SJSA1 (cell line): ENCODE results near the gene CCDC178. TPM values are rescaled to one million over a fixed set of nuclear protein-coding genes. Genes with fewer than 3 reads are reported as not detected.
A peak's percentile ranks its signal among the peaks of the same experiment; 100 is the strongest.

Source experiments
- DNase-seq, 2 experiments: peaks; one replicate each; pipeline ENCODE4 v3.0.0-alpha.2; 2015 to 2020; ENCODE audit warnings: low spot score in 2 of 2, low read depth in 1 of 2
- H3K27ac ChIP-seq: fragments of 250-450 bp; sonication (Bioruptor Pico); 2 replicates; pipeline ENCODE4 v1.5.1; 2020; ENCODE audit warnings: mild to moderate bottlenecking, moderate library complexity
- H3K27me3 ChIP-seq: fragments of 250-450 bp; sonication (Bioruptor Pico); replicated peaks from 2 replicates; pipeline ENCODE4 v1.5.1; 2020; ENCODE audit warnings: mild to moderate bottlenecking, moderate library complexity
- H3K36me3 ChIP-seq: fragments of 250-450 bp; sonication (Bioruptor Pico); 2 replicates; pipeline ENCODE4 v1.5.1; 2020; ENCODE audit warnings: mild to moderate bottlenecking
- H3K4me1 ChIP-seq: fragments of 250-450 bp; sonication (Bioruptor Pico); replicated peaks from 2 replicates; pipeline ENCODE4 v1.6.1; 2021; ENCODE audit warnings: mild to moderate bottlenecking
- H3K4me3 ChIP-seq: fragments of 250-450 bp; sonication (Bioruptor Pico); 2 replicates; pipeline ENCODE4 v1.5.1; 2020; ENCODE audit warnings: mild to moderate bottlenecking
- H3K9me3 ChIP-seq: fragments of 250-450 bp; sonication (Bioruptor Pico); replicated peaks from 2 replicates; pipeline ENCODE4 v1.5.1; 2020; ENCODE audit warnings: mild to moderate bottlenecking
- total RNA-seq: library from RNA; depleted of rRNA; stranded (reverse); fragments of >200 nt; shearing (Covaris generic); gene quantifications from 2 replicates; pipeline ENCODE4 v1.2.3, GENCODE V29; 2014

CCDC178 gene
- total RNA-seq, 1 experiment from 2014 or later, result not detected

DNA sequence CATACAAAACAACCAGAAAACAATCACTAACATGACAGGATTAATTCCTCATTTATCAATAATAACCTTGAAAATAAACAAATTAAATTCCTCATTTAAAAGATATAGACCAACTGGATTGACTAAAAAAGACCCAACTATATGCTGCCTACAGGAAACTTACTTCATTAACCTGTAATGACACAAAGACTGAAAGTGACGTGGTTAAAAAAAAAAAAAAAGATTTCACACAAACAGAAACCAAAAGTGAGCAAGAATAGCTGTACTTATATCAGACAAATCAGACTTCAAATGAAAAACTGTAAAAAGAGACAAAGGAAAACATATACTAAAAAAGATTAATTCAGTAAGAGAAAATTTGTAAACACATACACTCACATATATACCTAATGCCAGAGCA is 201.2 kb downstream of the CCDC178 start:
- Histone ChIP-seq H3K4me3 (no peak overlapping the region), H3K36me3 (no peaks in the 10 kb centered on the region), H3K4me1 (no peaks in the 10 kb centered on the region), H3K9me3 (no peaks in the 10 kb centered on the region), H3K27me3 (no peaks in the 10 kb centered on the region), H3K27ac (no peak overlapping the region)
- no peak for DNase-seq

DNA sequence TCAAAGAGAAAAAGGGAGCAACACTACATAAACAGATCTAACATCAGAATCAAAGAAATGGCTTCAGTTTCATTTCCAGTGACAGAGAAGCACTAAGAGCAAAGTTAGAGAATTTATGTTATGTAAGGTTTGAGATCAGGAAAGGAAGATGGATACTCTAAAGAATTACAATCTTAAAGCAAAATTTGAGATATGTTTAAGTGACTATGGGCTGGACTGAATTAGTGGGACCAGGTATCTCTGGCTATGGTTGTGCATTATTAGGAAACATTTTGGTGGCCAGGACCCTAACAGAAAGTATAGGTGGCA is 208.2 kb downstream of the CCDC178 start:
- no peak for DNase-seq
- H3K4me3 ChIP-seq, result no peak overlapping the region
- H3K36me3 ChIP-seq, result no peaks in the 10 kb centered on the region
- H3K4me1 ChIP-seq, result no peaks in the 10 kb centered on the region
- H3K27ac ChIP-seq, result no peak overlapping the region
- H3K27me3 ChIP-seq, result no peaks in the 10 kb centered on the region
- H3K9me3 ChIP-seq, result no peaks in the 10 kb centered on the region

DNA sequence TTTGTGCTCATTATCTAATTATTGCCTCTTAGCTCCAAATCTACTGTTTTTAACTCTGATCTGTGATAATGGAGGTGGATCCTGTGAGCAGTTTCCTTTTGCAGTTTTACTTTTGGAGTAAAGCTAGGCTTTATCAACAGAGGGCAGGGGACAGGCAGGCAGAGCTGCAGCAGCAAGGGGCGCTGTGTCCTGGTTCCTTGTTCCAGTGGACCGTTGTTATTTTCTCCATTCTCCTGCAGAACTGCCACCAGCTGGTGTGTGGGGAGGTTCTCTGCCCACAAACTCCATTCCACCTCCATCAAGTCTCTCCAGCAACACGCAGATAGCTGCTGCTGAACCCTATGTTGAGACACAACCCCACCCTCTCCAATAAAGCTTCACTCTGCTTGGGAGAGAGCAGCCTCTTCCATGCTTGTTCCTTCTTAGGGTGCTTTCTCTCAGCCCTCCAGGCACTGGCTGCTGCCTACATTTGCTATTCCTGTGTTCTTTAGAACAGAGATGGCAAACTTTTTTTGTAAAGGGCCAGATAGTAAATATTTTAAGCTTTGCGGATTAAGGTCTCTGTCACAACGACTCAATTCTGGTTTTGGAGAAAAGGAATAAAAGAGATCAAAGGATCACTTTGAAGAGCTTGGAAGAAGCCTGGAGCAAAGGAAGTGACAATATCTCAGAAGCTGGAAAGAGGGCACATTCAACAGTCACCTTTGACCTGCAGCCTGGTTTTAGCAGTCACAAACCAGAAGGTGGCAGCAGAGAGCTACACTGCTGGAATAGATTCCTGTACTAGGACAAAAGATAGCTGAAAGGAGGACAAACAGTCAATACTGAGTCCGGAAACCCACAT is 208.8 kb downstream of the CCDC178 start:
- H3K9me3 ChIP-seq, result no peaks in the 10 kb centered on the region
- H3K36me3 ChIP-seq, result no peaks in the 10 kb centered on the region
- H3K27me3 ChIP-seq, result no peaks in the 10 kb centered on the region
- DNase-seq, result peak; percentile 40 to 63
- H3K4me1 ChIP-seq, result no peaks in the 10 kb centered on the region
- H3K27ac ChIP-seq, result no peak overlapping the region
- H3K4me3 ChIP-seq, result no peak overlapping the region

DNA sequence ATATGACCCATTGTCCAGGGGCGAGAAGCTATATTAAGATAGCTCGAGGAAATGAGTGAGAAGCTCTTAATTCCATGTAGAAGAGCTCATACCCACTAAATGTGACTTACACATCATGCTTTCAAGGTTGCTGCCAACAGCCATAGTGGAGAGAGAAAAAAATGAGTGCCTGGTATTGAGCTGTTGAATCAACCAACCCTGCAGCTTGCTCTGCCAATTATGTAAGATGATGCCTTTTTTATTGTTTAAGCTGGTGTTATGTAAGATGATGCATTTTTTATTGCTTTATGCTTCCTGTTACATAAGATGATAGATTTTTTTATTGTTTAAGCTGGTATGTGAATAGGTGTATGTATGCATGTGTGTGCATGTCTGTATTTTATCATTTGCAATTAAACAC is 228.2 kb downstream of the CCDC178 start:
- no peak for DNase-seq
- Histone ChIP-seq H3K9me3 (no peaks in the 10 kb centered on the region), H3K4me1 (no peaks in the 10 kb centered on the region)

DNA sequence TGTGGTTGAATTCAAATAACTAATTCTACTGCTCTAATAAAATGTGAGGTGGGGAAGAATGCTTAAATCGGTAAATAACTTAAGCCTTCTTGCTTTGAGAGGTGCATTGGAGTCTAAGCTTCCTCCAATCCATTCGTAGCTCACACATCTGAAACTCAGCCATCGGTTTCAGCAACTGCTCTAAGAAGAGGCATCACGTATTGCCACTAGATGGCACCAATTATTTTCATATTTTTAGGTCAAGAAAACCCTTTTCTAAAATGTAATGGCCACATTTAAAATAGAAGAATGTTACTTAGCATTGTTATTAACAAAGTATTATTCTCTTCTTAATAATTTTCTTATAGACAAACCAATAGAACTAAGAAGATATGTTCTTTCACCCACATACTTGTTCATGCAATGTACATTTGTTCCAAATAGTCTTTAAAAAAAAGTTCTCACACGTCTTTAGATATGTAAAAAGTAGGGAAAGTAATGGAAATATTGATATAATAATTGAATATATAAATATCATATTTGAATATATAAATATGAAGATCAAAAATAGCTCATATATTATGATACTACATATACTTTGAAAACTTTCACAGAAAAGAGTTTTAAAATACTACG is 229.8 kb downstream of the CCDC178 start:
- Histone ChIP-seq H3K36me3 (no peaks in the 10 kb centered on the region), H3K27ac (no peak overlapping the region), H3K4me1 (no peaks in the 10 kb centered on the region), H3K4me3 (no peak overlapping the region), H3K27me3 (no peaks in the 10 kb centered on the region), H3K9me3 (no peaks in the 10 kb centered on the region)
- no peak for DNase-seq

More for the DNA sequence above, 228.2 kb downstream of the CCDC178 start:
- H3K27ac ChIP-seq, result no peak overlapping the region
- H3K36me3 ChIP-seq, result no peaks in the 10 kb centered on the region
- H3K27me3 ChIP-seq, result no peaks in the 10 kb centered on the region
- no peak overlapping the region for H3K4me3 ChIP-seq

GRCh38 chr18:33205777-33206176 is 234.7 kb downstream of the CCDC178 start:
- Histone ChIP-seq H3K4me3 (no peak overlapping the region), H3K27ac (no peak overlapping the region), H3K4me1 (no peaks in the 10 kb centered on the region), H3K36me3 (no peaks in the 10 kb centered on the region), H3K9me3 (no peaks in the 10 kb centered on the region), H3K27me3 (no peaks in the 10 kb centered on the region)
- no peak for DNase-seq

DNA sequence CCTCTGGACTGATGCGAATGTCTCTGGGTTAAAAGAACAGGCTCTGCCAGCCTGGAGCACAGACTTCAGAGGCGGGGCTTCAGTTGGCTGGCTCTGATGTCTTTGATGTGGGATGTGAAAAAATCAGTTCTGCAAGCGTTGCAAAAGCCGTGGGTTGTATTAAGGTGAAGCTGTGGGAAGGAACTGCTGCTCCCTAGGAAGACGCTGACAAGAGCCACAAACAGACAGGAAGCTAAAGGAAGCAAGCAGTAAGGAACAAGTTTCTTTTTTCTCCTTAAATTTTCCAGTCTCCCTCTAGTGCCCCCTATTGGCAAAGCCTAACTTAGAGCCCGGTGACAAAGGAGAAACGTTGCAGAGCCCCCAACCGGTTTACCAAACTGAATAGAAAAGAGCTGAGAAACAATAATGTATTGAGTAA is 239.0 kb downstream of the CCDC178 start:
- DNase-seq, result peak in 1 of 2 experiments; percentile 15
- no peaks in the 10 kb centered on the region for H3K27me3 ChIP-seq
- no peaks in the 10 kb centered on the region for H3K4me1 ChIP-seq
- no peak overlapping the region for H3K27ac ChIP-seq
- H3K4me3 ChIP-seq, result no peak overlapping the region
- H3K9me3 ChIP-seq, result no peaks in the 10 kb centered on the region
- H3K36me3 ChIP-seq, result no peaks in the 10 kb centered on the region

DNA sequence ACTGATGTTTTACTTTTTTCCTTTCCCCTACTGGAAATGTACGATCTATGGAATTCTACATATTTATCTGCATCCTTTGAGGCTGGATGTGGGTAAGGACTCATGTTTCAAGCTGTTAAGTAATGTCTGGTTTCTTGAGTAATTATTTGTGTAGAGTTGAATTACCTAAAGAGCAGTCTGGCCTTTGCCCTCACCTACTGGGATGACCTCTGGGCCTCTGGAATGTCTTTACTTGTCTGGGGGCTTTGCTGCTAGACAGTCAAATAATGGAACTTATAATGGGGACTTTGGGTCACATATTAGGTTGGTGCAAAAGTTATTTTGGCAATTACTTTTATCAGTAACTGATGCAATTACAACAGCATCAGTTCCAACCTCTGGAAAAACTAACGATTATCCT is 244.7 kb downstream of the CCDC178 start:
- no peaks in the 10 kb centered on the region for H3K9me3 ChIP-seq
- no peaks in the 10 kb centered on the region for H3K27me3 ChIP-seq
- no peak overlapping the region for H3K4me3 ChIP-seq
- no peaks in the 10 kb centered on the region for H3K36me3 ChIP-seq
- H3K27ac ChIP-seq, result no peak overlapping the region
- no peaks in the 10 kb centered on the region for H3K4me1 ChIP-seq
- no peak for DNase-seq

DNA sequence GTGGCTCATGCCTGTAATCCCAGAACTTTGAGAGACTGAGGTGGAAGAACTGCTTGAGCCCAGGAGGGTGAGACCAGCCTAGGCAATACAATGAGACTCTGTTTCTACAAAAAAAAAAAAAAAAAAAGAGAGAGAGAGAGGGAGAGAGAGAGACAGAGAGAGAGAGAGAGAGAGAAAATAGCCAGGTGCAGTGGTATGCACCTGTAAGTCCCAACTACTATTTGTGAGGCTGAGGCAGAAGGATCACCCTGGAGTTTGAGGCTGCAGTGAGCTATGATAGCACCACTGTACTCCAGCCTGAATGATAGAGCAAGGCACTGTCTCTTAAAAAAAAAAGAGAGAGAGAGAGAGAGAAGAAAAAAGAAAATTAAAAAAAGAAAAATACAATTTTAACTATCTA is 245.7 kb downstream of the CCDC178 start:
- no peak overlapping the region for H3K4me3 ChIP-seq
- no peak overlapping the region for H3K27ac ChIP-seq
- H3K36me3 ChIP-seq, result no peaks in the 10 kb centered on the region
- H3K27me3 ChIP-seq, result no peaks in the 10 kb centered on the region
- no peaks in the 10 kb centered on the region for H3K9me3 ChIP-seq
- DNase-seq, result no peak
- no peaks in the 10 kb centered on the region for H3K4me1 ChIP-seq

GRCh38 chr18:33184958-33185357 is 255.6 kb downstream of the CCDC178 start:
- no peaks in the 10 kb centered on the region for H3K9me3 ChIP-seq
- H3K4me3 ChIP-seq, result no peak overlapping the region
- DNase-seq, result no peak
- no peak overlapping the region for H3K27ac ChIP-seq
- H3K36me3 ChIP-seq, result no peaks in the 10 kb centered on the region
- no peaks in the 10 kb centered on the region for H3K27me3 ChIP-seq
- H3K4me1 ChIP-seq, result no peaks in the 10 kb centered on the region

GRCh38 chr18:33184175-33184574 is 256.3 kb downstream of the CCDC178 start:
- Histone ChIP-seq H3K4me1 (no peaks in the 10 kb centered on the region), H3K27me3 (no peaks in the 10 kb centered on the region), H3K4me3 (no peak overlapping the region), H3K27ac (no peak overlapping the region), H3K36me3 (no peaks in the 10 kb centered on the region), H3K9me3 (no peaks in the 10 kb centered on the region)
- DNase-seq, result no peak

DNA sequence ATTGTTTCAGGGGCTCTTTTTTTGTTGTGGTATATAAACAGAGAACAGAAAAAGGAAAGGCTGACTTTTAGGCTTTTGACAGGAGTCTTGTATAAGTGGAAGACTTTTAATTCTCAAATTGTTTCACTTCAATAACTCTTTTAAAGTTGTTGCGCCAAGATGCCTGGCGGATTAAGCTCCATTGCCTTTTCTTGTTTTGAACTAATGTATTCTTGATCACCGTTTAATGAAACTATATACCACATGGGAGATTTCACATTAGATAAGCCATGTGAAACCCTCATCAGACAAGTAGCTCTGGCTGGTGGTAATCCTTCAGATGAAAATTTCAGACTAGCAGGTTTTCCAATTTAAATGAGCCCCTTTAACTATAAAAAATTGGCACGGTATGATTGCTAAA is 257.4 kb downstream of the CCDC178 start:
- Histone ChIP-seq H3K9me3 (no peaks in the 10 kb centered on the region), H3K4me3 (no peak overlapping the region), H3K36me3 (no peaks in the 10 kb centered on the region), H3K4me1 (no peaks in the 10 kb centered on the region), H3K27me3 (no peaks in the 10 kb centered on the region), H3K27ac (no peak overlapping the region)
- DNase-seq, result no peak

DNA sequence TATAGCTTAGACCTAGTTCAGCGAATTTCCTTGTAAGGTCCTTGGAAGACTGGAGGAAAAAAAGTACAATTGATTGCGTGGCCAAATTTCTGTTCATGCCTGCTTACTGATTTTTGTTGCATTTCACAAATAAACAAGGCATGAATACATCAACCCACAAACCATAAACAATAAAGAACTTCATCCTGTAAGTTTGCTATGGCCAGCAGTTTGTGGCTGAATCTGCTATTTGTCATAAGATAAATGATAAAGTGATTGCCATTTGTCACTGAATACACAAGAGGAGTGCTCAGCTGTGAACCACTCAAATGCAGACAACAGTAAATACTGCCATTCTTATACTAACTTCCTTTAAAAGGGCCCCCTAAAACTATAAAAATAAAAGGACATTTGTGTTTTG is 259.5 kb downstream of the CCDC178 start:
- no peak overlapping the region for H3K4me3 ChIP-seq
- no peaks in the 10 kb centered on the region for H3K36me3 ChIP-seq
- H3K9me3 ChIP-seq, result no peaks in the 10 kb centered on the region
- no peaks in the 10 kb centered on the region for H3K27me3 ChIP-seq
- H3K4me1 ChIP-seq, result no peaks in the 10 kb centered on the region
- DNase-seq, result peak in 1 of 2 experiments; percentile 15
- no peak overlapping the region for H3K27ac ChIP-seq

DNA sequence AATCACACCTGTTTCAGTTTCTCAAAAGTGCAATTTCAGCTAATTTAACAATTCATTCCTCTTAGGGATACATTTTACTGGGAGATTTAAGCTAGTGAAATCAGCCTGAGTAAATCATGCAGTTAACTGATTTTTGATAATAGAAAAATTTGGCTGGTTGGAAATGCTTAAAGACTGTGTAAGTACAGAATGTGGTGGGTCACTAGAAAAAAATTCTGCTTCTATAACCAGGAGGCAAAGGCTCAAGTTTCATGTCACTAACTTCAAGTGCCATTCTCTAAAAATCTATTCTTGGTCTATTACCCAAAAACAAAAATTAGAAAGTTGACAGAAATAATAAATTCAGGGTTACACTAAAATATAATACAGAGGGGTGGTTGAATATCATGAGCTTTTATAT is 271.3 kb downstream of the CCDC178 start:
- no peaks in the 10 kb centered on the region for H3K9me3 ChIP-seq
- no peak overlapping the region for H3K4me3 ChIP-seq
- H3K36me3 ChIP-seq, result no peaks in the 10 kb centered on the region
- DNase-seq, result no peak
- H3K27ac ChIP-seq, result no peak overlapping the region
- 0 out of 2 replicates have a peak, but pooled peaks cover 4% of the 10 kb centered on the region for H3K27me3 ChIP-seq
- no peaks in the 10 kb centered on the region for H3K4me1 ChIP-seq
